SK-N-SH (cell line): ENCODE results near the gene ZC2HC1C.

Experiments used
- EZH2phosphoT487 ChIP-seq: fragments of 200-600 bp; sonication (generic); IDR thresholded peaks from 2 replicates; pipeline ENCODE4 v1.6.1; 2017; ENCODE audit warnings: low read depth, mixed run types, mild to moderate bottlenecking, antibody characterized with exemption, moderate library complexity, borderline replicate concordance
- MAX ChIP-seq: IDR thresholded peaks from 2 replicates; pipeline ENCODE4 v1.4.0; 2012; ENCODE audit warnings: low read depth
- MEF2A ChIP-seq: IDR thresholded peaks from 2 replicates; pipeline ENCODE4 v1.4.0; 2012; ENCODE audit warnings: low read depth, borderline replicate concordance
- RAD21 ChIP-seq: IDR thresholded peaks from 2 replicates; pipeline ENCODE4 v1.6.1; 2012; ENCODE audit warnings: mild to moderate bottlenecking, low read length
- RFX5 ChIP-seq: IDR thresholded peaks from 2 replicates; pipeline ENCODE4 v1.6.1; 2012; ENCODE audit warnings: mild to moderate bottlenecking, improper control_type of control experiment, low read length
- SMC3 ChIP-seq: IDR thresholded peaks from 2 replicates; pipeline ENCODE4 v1.6.1; 2012; ENCODE audit warnings: low read depth, low read length, improper control_type of control experiment
- TF ChIP-seq, protein P1 (sequence below): fragments of 200-600 bp; sonication (generic); IDR thresholded peaks from 2 replicates; pipeline ENCODE4 v1.6.1; 2017; ENCODE audit warnings: antibody characterized with exemption, mild to moderate bottlenecking, moderate library complexity
- TF ChIP-seq, protein P2 (sequence below): IDR thresholded peaks from 2 replicates; pipeline ENCODE4; 2012
- TF ChIP-seq, protein P3 (sequence below): IDR thresholded peaks from 2 replicates; pipeline ENCODE4 v1.6.1; 2012; ENCODE audit warnings: mild to moderate bottlenecking, low read depth, low read length, moderate library complexity

- TF ChIP-seq SMC3 (no peak), MAX (peak; percentile 48; the same call in 1 of the 2 replicates), EZH2phosphoT487 (no peak), RAD21 (no peak), MEF2A (no peak), RFX5 (no peak)
- TF ChIP-seq, protein P1, sequence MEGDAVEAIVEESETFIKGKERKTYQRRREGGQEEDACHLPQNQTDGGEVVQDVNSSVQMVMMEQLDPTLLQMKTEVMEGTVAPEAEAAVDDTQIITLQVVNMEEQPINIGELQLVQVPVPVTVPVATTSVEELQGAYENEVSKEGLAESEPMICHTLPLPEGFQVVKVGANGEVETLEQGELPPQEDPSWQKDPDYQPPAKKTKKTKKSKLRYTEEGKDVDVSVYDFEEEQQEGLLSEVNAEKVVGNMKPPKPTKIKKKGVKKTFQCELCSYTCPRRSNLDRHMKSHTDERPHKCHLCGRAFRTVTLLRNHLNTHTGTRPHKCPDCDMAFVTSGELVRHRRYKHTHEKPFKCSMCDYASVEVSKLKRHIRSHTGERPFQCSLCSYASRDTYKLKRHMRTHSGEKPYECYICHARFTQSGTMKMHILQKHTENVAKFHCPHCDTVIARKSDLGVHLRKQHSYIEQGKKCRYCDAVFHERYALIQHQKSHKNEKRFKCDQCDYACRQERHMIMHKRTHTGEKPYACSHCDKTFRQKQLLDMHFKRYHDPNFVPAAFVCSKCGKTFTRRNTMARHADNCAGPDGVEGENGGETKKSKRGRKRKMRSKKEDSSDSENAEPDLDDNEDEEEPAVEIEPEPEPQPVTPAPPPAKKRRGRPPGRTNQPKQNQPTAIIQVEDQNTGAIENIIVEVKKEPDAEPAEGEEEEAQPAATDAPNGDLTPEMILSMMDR = no peak
- TF ChIP-seq, protein P2, sequence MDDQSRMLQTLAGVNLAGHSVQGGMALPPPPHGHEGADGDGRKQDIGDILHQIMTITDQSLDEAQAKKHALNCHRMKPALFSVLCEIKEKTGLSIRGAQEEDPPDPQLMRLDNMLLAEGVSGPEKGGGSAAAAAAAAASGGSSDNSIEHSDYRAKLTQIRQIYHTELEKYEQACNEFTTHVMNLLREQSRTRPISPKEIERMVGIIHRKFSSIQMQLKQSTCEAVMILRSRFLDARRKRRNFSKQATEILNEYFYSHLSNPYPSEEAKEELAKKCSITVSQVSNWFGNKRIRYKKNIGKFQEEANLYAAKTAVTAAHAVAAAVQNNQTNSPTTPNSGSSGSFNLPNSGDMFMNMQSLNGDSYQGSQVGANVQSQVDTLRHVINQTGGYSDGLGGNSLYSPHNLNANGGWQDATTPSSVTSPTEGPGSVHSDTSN = no peak
- TF ChIP-seq, protein P3, sequence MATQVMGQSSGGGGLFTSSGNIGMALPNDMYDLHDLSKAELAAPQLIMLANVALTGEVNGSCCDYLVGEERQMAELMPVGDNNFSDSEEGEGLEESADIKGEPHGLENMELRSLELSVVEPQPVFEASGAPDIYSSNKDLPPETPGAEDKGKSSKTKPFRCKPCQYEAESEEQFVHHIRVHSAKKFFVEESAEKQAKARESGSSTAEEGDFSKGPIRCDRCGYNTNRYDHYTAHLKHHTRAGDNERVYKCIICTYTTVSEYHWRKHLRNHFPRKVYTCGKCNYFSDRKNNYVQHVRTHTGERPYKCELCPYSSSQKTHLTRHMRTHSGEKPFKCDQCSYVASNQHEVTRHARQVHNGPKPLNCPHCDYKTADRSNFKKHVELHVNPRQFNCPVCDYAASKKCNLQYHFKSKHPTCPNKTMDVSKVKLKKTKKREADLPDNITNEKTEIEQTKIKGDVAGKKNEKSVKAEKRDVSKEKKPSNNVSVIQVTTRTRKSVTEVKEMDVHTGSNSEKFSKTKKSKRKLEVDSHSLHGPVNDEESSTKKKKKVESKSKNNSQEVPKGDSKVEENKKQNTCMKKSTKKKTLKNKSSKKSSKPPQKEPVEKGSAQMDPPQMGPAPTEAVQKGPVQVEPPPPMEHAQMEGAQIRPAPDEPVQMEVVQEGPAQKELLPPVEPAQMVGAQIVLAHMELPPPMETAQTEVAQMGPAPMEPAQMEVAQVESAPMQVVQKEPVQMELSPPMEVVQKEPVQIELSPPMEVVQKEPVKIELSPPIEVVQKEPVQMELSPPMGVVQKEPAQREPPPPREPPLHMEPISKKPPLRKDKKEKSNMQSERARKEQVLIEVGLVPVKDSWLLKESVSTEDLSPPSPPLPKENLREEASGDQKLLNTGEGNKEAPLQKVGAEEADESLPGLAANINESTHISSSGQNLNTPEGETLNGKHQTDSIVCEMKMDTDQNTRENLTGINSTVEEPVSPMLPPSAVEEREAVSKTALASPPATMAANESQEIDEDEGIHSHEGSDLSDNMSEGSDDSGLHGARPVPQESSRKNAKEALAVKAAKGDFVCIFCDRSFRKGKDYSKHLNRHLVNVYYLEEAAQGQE = no peak
Measured at GRCh38 chr14:75123991-75124390, 54.5 kb downstream of the ZC2HC1C start.
